Right lobe of liver (tissue), 4 donors: ENCODE data around the gene ARHGAP40.

Experiments
- CTCF ChIP-seq, 4 donors: fragments of 200-600 bp in 3 of 4; fragments of 450-650 bp in 1 of 4; IDR thresholded peaks; one replicate each; pipeline versions ENCODE4 v1.5.1 to v1.8.0; 2016 to 2022; ENCODE audit warnings: antibody characterized with exemption in 4 of 4, mild to moderate bottlenecking in 2 of 4
- POLR2A ChIP-seq: fragments of 450-650 bp; IDR thresholded peaks from one replicate; pipeline ENCODE4 v1.6.1; 2017; ENCODE audit warnings: antibody characterized with exemption, mild to moderate bottlenecking
- donor health status: DM: no; HTN: no; CAD: no.
- donor health status: DM: no; HTN: no; CAD: no.
- donor health status: DM: no; HTN: yes; CAD: no.

- no peak for TF ChIP-seq CTCF (IDR thresholded peaks at IDR 0.05)
- no peak for TF ChIP-seq POLR2A
Observed at GRCh38 chr20:38700141-38700540, 98.5 kb downstream of the ARHGAP40 start.
